Suprapubic skin (tissue), 4 donors: Measurements from ENCODE around the gene ACSF2.

Source experiments
- CTCF ChIP-seq, 2 donors: fragments of 200-600 bp in 1 of 2; fragments of 450-650 bp in 1 of 2; sonication (generic) in 1 of 2; IDR thresholded peaks; one replicate each; pipeline ENCODE4 v1.5.1; 2016 to 2019; ENCODE audit warnings: antibody characterized with exemption in 2 of 2, mild to moderate bottlenecking in 1 of 2, moderate library complexity in 1 of 2
- EP300 ChIP-seq: sonication (generic); formaldehyde crosslinking; IDR thresholded peaks from one replicate; pipeline ENCODE4 v1.6.1; 2017; ENCODE audit warnings: antibody characterized with exemption
- POLR2A ChIP-seq, 2 donors: fragments of 450-650 bp; IDR thresholded peaks; one replicate each; pipeline ENCODE4 v1.6.1; 2017; ENCODE audit warnings: antibody characterized with exemption in 2 of 2, mild to moderate bottlenecking in 2 of 2, moderate library complexity in 2 of 2
- POLR2AphosphoS5 ChIP-seq, 3 donors: sonication (generic); formaldehyde crosslinking; IDR thresholded peaks; one replicate each; pipeline ENCODE4 v1.6.1; 2017; ENCODE audit warnings: antibody characterized with exemption in 3 of 3

DNA sequence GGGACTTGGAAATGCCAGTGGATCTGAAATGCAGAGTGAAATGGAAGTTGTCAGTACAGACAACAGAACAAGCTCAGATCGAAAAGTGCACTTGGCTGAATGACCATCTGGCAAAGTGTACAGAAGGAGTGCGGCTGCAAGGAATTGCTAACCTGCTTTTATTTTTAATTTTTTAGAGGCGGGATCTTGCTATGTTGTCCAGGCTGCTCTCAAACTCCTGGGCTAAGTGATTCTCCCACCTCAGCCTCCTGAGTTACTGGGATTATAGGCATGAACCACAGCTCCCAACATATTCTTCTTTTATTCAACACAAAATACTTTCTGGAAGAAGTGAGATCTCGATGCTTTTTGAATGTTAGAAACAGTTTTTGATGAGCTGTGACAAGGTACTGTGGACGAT, 32.3 kb upstream of the ACSF2 start:
- TF ChIP-seq CTCF (IDR thresholded peaks at IDR 0.05) (no peak), POLR2A (IDR thresholded peaks at IDR 0.05) (no peak), POLR2AphosphoS5 (IDR thresholded peaks at IDR 0.05) (no peak), EP300 (no peak)
